HCEC 1CT (cell line): ENCODE results near the gene SAMD14.
A peak's percentile ranks its signal among the peaks of the same experiment; 100 is the strongest.

Experiments used
- DNase-seq: peaks from one replicate; pipeline ENCODE4 v3.0.0-alpha.2; 2017

SAMD14 gene

GRCh38 chr17:50110591-50111349 is 19.2 kb downstream of the SAMD14 start:
- DNase-seq, result no peak

DNA sequence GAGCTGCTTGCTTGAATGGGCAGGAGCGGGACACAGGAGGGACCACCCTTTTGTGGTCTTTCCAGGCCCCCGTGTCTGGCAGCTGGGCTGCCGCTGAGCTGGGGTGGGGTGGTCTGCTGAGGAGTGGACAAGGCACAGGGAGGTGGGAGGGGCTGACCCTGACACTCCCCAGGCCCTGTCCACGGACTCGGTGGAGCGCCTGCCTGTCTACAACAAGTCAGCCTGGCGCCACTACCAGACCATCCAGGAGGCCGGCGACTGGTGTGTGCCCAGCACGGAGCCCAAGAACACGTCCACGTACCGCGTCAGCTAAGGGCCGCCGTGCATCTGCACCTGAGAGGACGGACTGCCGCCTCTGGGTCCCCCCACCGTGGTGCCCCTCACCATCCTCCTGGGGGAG is 20.2 kb downstream of the SAMD14 start:
- DNase-seq, result no peak

DNA sequence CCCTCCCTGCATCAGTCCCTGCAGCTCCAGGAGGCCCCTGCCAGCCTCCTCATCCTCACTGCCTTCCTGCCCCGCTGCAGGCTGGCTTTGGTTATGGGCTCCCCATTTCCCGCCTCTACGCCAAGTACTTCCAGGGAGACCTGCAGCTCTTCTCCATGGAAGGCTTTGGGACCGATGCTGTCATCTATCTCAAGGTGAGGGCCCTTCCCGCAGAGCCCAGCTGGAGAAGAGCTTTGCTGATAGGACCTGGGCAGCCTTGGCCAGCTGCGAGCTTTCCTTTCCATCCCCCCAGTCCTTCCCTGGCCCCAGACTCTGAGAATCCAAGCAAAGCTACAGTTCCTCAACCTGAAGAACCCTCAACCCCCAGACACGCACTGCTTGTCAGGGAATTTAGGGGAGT is 20.8 kb downstream of the SAMD14 start:
- no peak for DNase-seq

DNA sequence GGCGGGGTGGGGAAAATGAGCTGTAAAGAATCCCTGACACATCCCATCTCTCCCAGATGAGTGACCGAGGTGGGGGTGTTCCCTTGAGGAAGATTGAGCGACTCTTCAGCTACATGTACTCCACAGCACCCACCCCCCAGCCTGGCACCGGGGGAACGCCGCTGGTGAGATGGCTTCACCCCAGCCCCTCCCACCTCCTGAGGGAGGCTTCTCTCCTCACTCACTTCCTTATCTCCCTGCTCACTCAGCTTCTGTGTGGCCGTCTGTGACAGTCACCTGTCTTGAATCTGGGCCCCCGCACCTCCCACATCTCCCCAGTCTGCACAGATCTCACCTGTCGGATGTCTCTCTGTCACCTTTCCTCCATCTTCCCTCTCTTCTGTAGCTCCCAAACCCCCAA is 21.4 kb downstream of the SAMD14 start:
- DNase-seq, result no peak

- DNase-seq, result peak; percentile 62
Observed at GRCh38 chr17:50107790-50108414, 22.1 kb downstream of the SAMD14 start.

DNA sequence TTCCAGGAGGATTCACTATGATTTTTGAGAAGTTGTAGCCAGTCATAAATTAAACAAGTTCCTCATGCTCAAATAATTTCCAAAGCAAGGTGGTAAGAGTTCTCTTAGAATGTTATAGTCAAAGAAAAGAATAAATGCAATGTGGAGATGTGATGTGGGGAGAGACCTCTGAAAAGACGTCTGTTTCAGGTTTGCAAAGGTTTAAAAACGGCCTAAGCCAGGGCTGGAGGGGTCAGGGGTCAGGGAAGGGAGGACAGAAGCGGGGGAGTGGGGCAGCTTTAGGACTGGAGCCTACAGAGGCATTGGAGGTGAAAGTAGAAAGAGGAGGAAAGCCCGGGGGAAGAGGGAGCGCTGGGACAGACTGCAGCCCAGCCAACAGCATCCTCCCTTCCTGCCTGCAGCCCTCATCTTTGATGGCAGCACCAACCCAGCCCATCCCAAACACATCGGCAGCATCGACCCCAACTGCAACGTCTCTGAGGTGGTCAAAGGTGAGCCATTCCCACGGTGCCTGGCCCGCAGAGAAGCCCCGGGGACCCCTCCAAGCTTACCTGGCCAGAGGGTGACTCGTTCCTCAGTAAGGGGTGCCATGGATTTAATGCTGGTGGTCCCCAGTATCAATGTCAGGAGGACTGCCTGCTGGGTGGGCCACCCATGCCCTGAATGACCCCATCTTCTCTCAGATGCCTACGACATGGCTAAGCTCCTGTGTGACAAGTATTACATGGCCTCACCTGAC is 23.4 kb downstream of the SAMD14 start:
- no peak for DNase-seq

DNA sequence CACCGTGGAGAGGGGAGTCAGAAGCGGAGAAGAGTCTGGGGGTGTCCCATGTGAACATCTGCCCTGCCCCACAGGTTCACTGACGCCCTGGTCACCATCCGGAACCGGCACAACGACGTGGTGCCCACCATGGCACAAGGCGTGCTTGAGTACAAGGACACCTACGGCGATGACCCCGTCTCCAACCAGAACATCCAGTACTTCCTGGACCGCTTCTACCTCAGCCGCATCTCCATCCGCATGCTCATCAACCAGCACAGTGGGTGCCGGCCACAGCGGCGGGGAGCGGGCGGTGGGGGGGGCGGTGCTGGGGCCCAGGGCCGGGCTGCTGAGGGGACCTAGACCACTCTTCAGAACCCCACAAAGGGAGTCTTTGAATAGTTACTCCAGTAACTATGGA is 24.1 kb downstream of the SAMD14 start:
- no peak for DNase-seq

- DNase-seq, result no peak
Observed at GRCh38 chr17:50103941-50104340, 26.0 kb downstream of the SAMD14 start.

- DNase-seq, result no peak
Observed at GRCh38 chr17:50103252-50103651, 26.7 kb downstream of the SAMD14 start.

DNA sequence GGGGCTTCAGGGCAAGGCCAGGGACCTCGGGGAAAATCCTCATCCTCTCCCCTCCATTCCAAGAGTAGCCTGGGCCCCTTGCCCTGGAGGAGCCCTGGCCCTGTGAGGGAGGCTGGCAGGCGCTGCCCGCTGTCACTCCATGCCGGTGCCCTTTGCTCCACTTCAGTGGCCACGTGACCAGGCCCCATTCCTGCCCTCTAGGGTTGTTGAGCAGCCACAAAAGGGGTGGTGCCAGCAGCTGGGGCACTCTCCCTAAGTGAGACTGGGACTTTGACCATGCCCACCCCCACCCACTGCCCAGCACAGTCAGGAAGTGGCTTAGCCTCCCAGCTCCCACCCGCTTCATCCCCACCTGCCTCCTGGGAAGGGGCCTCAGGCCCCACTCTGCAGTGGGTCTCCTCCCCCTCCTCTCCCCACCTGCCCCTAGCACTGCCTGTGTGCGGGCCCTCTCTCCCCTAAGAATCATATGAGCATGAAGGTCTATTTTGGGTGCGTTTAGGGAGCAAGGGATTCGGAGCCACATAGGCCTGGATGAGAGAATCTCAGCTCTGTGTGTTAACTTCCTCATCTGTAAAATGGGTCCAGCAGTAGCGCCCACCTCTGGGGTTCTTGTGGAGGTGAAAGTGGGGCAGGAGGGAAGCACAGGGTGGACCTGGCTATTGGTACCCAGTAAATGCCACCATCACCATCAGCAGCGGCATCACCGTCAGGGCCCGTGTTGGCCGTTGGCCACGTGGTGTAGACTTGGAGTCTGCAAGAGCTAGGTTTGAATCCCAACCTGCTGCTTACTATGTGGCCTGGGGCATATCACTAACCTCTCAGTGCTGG is 27.6 kb downstream of the SAMD14 start:
- DNase-seq, result no peak

GRCh38 chr17:50101346-50102163 is 28.4 kb downstream of the SAMD14 start:
- DNase-seq, result no peak

DNA sequence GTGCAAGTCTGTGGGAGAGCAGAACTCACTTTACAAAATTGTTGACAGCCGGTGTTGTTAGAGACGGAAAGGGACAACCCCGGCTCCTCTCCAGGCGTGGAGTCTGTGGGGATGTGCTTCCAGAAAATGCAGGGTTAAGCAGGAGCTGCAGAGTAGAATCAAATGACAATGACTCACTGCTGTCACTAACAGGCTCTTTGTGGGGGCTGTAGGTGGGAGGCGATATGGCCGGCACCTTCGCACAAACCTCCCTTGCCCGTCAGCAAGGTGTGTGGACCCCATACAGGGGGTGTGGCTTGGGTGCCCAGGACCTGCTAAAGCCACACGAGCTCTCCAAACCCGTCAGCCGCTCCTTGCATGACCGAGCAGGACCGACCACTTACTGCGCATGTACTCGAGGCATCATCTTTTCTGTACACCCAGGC is 29.0 kb downstream of the SAMD14 start:
- no peak for DNase-seq

DNA sequence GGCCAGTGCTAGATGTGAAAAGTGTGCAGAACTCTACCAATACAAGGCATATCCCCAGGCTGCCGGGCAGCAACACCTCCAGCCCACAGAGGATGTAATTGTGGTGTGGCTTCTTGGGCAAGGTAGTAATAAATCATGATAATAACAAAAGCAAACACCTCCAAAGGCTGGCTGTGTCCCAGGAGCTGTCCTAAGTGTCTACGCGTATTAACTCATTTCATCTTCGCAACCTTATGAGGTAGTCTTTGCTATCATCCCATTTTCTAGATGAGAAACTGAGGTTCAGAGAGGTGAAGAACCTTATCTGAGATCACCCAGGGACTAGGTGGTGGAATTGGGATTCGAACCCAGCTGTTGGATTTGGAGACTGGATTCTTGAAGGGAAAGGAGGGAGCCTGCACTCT is 29.5 kb downstream of the SAMD14 start:
- DNase-seq, result no peak

GRCh38 chr17:50099003-50099402 is 31.0 kb downstream of the SAMD14 start:
- no peak for DNase-seq

- DNase-seq, result no peak
Observed at GRCh38 chr17:50098583-50098982, 31.4 kb downstream of the SAMD14 start.

DNA sequence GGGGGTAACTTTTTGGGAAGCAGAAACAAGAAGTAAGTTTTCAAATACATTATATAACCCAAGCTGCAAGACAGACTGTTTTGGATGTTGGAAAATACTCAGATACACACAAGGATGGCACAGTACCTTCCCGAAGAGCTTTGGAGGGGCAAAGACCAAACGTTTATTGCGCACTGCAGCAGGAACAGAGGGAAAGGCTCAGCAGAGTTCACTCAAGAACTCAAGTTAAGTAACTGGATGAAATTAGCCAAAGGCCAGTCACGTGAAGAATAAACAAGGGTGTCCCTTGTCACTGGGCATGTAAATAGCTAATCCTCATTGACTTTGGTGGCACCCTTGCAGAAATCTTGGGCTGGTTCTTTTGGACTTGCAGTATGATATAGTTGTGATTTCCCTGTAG is 32.0 kb downstream of the SAMD14 start:
- DNase-seq, result no peak

DNA sequence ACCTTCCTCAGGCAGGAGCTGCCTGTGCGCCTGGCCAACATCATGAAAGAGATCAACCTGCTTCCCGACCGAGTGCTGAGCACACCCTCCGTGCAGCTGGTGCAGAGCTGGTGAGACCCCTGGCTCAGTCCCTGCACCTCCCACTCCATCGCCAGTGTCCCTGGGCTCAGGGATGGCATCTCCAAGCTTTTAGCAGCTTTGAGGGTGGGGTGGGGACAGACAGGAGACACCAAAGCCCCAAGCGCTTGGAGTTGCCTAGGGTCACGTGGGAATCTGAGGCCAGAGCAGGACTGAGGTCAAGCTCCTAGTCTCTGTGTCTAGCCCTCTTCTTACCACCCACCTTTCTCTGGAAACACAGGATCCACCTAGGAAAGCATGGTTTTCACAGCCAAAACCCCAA is 32.5 kb downstream of the SAMD14 start:
- DNase-seq, result no peak

DNA sequence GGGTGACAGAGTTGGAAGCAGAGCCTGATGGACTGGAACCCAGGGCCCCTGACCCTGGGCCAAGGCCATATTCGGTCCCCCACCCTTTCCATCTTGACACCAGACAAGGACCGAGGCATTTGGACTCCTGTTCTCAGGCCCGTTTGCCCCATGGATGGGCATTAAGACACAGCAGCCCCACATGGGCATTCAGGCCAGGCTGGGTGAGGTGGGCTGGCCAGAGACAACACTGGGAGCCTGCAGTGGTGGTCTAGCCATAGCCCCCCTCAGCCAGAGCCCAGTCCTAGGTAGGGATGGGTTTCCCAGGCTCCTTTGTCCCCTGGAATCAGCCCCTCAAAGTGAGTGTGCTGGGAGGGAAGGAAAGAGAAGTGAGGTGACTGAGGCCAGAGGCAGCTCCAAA is 33.2 kb downstream of the SAMD14 start:
- DNase-seq, result no peak

GRCh38 chr17:50096092-50096491 is 33.9 kb downstream of the SAMD14 start:
- DNase-seq, result no peak

GRCh38 chr17:50095626-50096037 is 34.3 kb downstream of the SAMD14 start:
- DNase-seq, result no peak

GRCh38 chr17:50094753-50095619 is 35.0 kb downstream of the SAMD14 start, which contains the start of gene PDK2:
PDK2 (plus strand) TSS chr17:50095351; CDS start chr17:50095436, 85 bp downstream.
- DNase-seq, result peak; percentile 87
